ENCODE data around the gene HDAC5. TPM values are rescaled to one million over a fixed set of nuclear protein-coding genes. Genes with fewer than 3 reads are reported as not detected.

Gene HDAC5
- total and polyA plus RNA-seq, 2 of the 8 experiments (the other 6 are each of a cell fraction or from before 2014, with no cell fraction given): 48.5 to 54.4 TPM

GRCh38 chr17:44132275-44132821 is 8.9 kb upstream of the HDAC5 start:
- TF ChIP-seq TEAD4 (IDR thresholded peaks at IDR 0.05; ENCODE audit: low read depth, low read length) (no peak), TAF1 (IDR thresholded peaks at IDR 0.05; ENCODE audit: low read depth, low read length) (no peak), YY1 (IDR thresholded peaks at IDR 0.05; ENCODE audit: low read depth, low read length) (no peak), E2F6 (IDR thresholded peaks at IDR 0.05) (no peak), BCL11A (IDR thresholded peaks at IDR 0.05; ENCODE audit: low read depth in 2 of 2, low read length in 2 of 2) (no peak)
- no peak overlapping the region for H3K9ac ChIP-seq (replicated peaks in 1 of 4; ENCODE audit: extremely low read depth in 1 of 4, low read depth in 3 of 4, low read length in 3 of 4)
- no peak overlapping the region for H2BK5ac ChIP-seq (ENCODE audit: low read depth, low read length)
- H3K9me3 ChIP-seq (ENCODE audit: insufficient read depth in 2 of 2, low read depth in 1 of 2, low read length in 1 of 2): no peaks in the 10 kb centered on the region
- no peak overlapping the region for H4K91ac ChIP-seq (replicated peaks; ENCODE audit: insufficient read length, low read length)
- no peak overlapping the region for H2AFZ ChIP-seq (ENCODE audit: low read length)
- H3K27me3 ChIP-seq (replicated peaks in 1 of 4; ENCODE audit: control insufficient read depth in 3 of 4, extremely low read depth in 1 of 4, insufficient read depth in 3 of 4, low read length in 3 of 4): no peaks in the 10 kb centered on the region
- H3K56ac ChIP-seq (replicated peaks; ENCODE audit: insufficient read length, low read depth, low read length): no peak overlapping the region
- H3K4ac ChIP-seq (replicated peaks; ENCODE audit: insufficient read length, low read depth, low read length): no peak overlapping the region
- H3K4me1 ChIP-seq (replicated peaks in 1 of 4; ENCODE audit: control insufficient read depth in 3 of 4, insufficient read depth in 4 of 4, low read length in 3 of 4): peaks cover 0 to under 1% (median 0%) of the 10 kb centered on the region in 4 experiments; a peak in 1 of 7 replicates
- POLR2A ChIA-PET (ENCODE audit: partially characterized antibody): interaction anchor here (3.0 kb wide), 1 partner anchor 9 kb away, joined by 13 read pairs; the partner anchor contains the start of gene HDAC5
- no peaks in the 10 kb centered on the region for H3K79me2 ChIP-seq (ENCODE audit: control insufficient read depth in 1 of 2, insufficient read depth in 2 of 2, low read length in 2 of 2)
- no peak overlapping the region for H3K4me2 ChIP-seq (ENCODE audit: insufficient read depth in 1 of 2, low read depth in 2 of 2, low read length in 2 of 2)
- CTCF ChIA-PET (ENCODE audit: partially characterized antibody): interaction anchor here (0.6 to 4.4 kb wide), 6 partner anchors 9 to 38 kb away, joined by 3 to 26 read pairs (median 4); partner anchors contain the start of gene HDAC5
- H3K23me2 ChIP-seq (ENCODE audit: low read depth, low read length): no peaks in the 10 kb centered on the region
- no peak overlapping the region for H4K5ac ChIP-seq (ENCODE audit: insufficient read length, low read depth, low read length)
- H2BK120ac ChIP-seq (replicated peaks; ENCODE audit: low read depth, low read length): no peak overlapping the region
- no peak overlapping the region for H3K18ac ChIP-seq (ENCODE audit: extremely low read depth, low read length)
- DNase-seq (ENCODE audit: low read depth in 1 of 2, low spot score in 2 of 2): no peak
- H3K79me1 ChIP-seq (ENCODE audit: low read depth, low read length): no peaks in the 10 kb centered on the region
- no peak overlapping the region for H3K4me3 ChIP-seq (ENCODE audit: extremely low read depth in 1 of 4, insufficient read depth in 2 of 4, low read depth in 3 of 4, low read length in 4 of 4)
- no peaks in the 10 kb centered on the region for H4K20me1 ChIP-seq (replicated peaks in 1 of 2; ENCODE audit: control insufficient read depth in 1 of 2, insufficient read depth in 2 of 2, low read length in 2 of 2)
- H2BK20ac ChIP-seq (ENCODE audit: low read length): no peak overlapping the region
- H4K8ac ChIP-seq (ENCODE audit: extremely low read depth, insufficient read depth, low read length): no peak overlapping the region; the same call in 1 of the 2 replicates
- H2AK5ac ChIP-seq (ENCODE audit: low read depth, low read length): no peak overlapping the region
- no peak for FAIRE-seq
- H2BK15ac ChIP-seq (ENCODE audit: low read length): no peak overlapping the region
- H3K36me3 ChIP-seq (ENCODE audit: control insufficient read depth in 2 of 4, insufficient read depth in 4 of 4, low read length in 3 of 4): no peaks in the 10 kb centered on the region
- H3K27ac ChIP-seq (ENCODE audit: low read depth, low read length): no peak overlapping the region
- no peak overlapping the region for H3K23ac ChIP-seq (ENCODE audit: insufficient read length)
- no peak overlapping the region for H2BK12ac ChIP-seq (ENCODE audit: low read depth, low read length)
- H3K14ac ChIP-seq (ENCODE audit: insufficient read length): no peak overlapping the region

Measured in H1 (cell line).